ENCODE measurements around the gene TBCE.

GRCh38 chr1:235358899-235359298, 8.3 kb upstream of the TBCE start:
- TF ChIP-seq EZH2 (IDR thresholded peaks at IDR 0.05): no peak
- TF ChIP-seq, protein P1, sequence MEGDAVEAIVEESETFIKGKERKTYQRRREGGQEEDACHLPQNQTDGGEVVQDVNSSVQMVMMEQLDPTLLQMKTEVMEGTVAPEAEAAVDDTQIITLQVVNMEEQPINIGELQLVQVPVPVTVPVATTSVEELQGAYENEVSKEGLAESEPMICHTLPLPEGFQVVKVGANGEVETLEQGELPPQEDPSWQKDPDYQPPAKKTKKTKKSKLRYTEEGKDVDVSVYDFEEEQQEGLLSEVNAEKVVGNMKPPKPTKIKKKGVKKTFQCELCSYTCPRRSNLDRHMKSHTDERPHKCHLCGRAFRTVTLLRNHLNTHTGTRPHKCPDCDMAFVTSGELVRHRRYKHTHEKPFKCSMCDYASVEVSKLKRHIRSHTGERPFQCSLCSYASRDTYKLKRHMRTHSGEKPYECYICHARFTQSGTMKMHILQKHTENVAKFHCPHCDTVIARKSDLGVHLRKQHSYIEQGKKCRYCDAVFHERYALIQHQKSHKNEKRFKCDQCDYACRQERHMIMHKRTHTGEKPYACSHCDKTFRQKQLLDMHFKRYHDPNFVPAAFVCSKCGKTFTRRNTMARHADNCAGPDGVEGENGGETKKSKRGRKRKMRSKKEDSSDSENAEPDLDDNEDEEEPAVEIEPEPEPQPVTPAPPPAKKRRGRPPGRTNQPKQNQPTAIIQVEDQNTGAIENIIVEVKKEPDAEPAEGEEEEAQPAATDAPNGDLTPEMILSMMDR (IDR thresholded peaks at IDR 0.05): no peak

Measured in neural progenitor cell (in vitro differentiated cells).